DND-41 (cell line): ENCODE results near the gene TNFSF18.

Experiments used
- ATAC-seq: fragments of 200-7000 bp; cut with Tn5 transposase; 3 replicates; pipeline ENCODE4 v1.9.1; 2021; ENCODE audit warnings: low read depth; ENCODE audit not compliant: insufficient read depth
- DNase-seq: peaks from one replicate; pipeline ENCODE4 v3.0.0-alpha.2; 2020
- H2AFZ ChIP-seq: 2 replicates; pipeline ENCODE4 v1.6.0; 2012; ENCODE audit warnings: low read depth, low read length
- H3K27ac ChIP-seq: 2 replicates; pipeline ENCODE4 v1.5.1; 2012; ENCODE audit warnings: low read length, inconsistent platforms
- H3K27me3 ChIP-seq: fragments of 200-600 bp; sonication (generic); 2 replicates; pipeline ENCODE4 v1.6.0; 2012; ENCODE audit warnings: low read length, mild to moderate bottlenecking, inconsistent platforms; ENCODE audit not compliant: insufficient read depth, poor library complexity
- H3K36me3 ChIP-seq: 2 replicates; pipeline ENCODE4 v1.5.1; 2012; ENCODE audit warnings: low read length, inconsistent platforms; ENCODE audit not compliant: insufficient read depth
- H3K4me1 ChIP-seq: 2 replicates; pipeline ENCODE4 v1.5.1; 2012; ENCODE audit warnings: mild to moderate bottlenecking, low read length; ENCODE audit not compliant: insufficient read depth
- H3K4me2 ChIP-seq: 2 replicates; pipeline ENCODE4 v1.6.0; 2012; ENCODE audit warnings: mild to moderate bottlenecking, moderate library complexity, low read length, inconsistent platforms; ENCODE audit not compliant: insufficient read depth
- H3K4me3 ChIP-seq, 2 experiments: fragments of 200-600 bp in 1 of 2; shearing (Covaris generic) in 1 of 2; 2 replicates each; pipeline ENCODE4 v1.5.1; 2012 to 2016; ENCODE audit warnings: inconsistent platforms in 2 of 2, low read length in 2 of 2, mild to moderate bottlenecking in 2 of 2, low read depth in 1 of 2, moderate library complexity in 1 of 2
- H3K79me2 ChIP-seq: 2 replicates; pipeline ENCODE4 v1.6.0; 2012; ENCODE audit warnings: low read length, inconsistent platforms; ENCODE audit not compliant: insufficient read depth
- H3K9ac ChIP-seq: 2 replicates; pipeline ENCODE4 v1.6.0; 2012; ENCODE audit warnings: low read depth, mild to moderate bottlenecking, inconsistent platforms, low read length, moderate library complexity
- H3K9me3 ChIP-seq: 2 replicates; pipeline ENCODE4 v1.5.1; 2012; ENCODE audit warnings: low read length, moderate library complexity, mild to moderate bottlenecking, inconsistent platforms; ENCODE audit not compliant: insufficient read depth, severe bottlenecking
- H4K20me1 ChIP-seq: 2 replicates; pipeline ENCODE4 v1.6.0; 2012; ENCODE audit warnings: low read length; ENCODE audit not compliant: insufficient read depth
- CTCF ChIP-seq: IDR thresholded peaks from 2 replicates; pipeline ENCODE4 v1.5.1; 2012; ENCODE audit warnings: borderline replicate concordance, low read length, moderate library complexity, mild to moderate bottlenecking; ENCODE audit not compliant: poor library complexity, severe bottlenecking; ENCODE audit errors: extremely low read depth
- EZH2 ChIP-seq: IDR thresholded peaks from 3 replicates; pipeline ENCODE4 v1.6.1; 2012; ENCODE audit warnings: borderline replicate concordance, low read depth, mild to moderate bottlenecking, moderate library complexity, low read length, inconsistent platforms; ENCODE audit not compliant: severe bottlenecking

Gene TNFSF18

GRCh38 chr1:172997941-172998361, 52.8 kb downstream of the TNFSF18 start:
- Histone ChIP-seq H3K27ac (no peak overlapping the region), H4K20me1 (no peaks in the 10 kb centered on the region), H3K4me1 (no peaks in the 10 kb centered on the region), H3K9me3 (peaks cover 6% of the 10 kb centered on the region), H3K9ac (no peak overlapping the region), H3K36me3 (no peaks in the 10 kb centered on the region), H3K27me3 (no peaks in the 10 kb centered on the region), H3K4me2 (no peak overlapping the region), H3K79me2 (no peaks in the 10 kb centered on the region), H3K4me3 (no peak overlapping the region), H2AFZ (no peak overlapping the region)
- no peak for TF ChIP-seq EZH2
- no peak for TF ChIP-seq CTCF
- ATAC-seq (no peak), DNase-seq (no peak)

GRCh38 chr1:172993640-172994039, 57.1 kb downstream of the TNFSF18 start:
- H3K79me2 ChIP-seq, result no peaks in the 10 kb centered on the region
- H3K27me3 ChIP-seq, result no peaks in the 10 kb centered on the region
- ATAC-seq, result no peak
- no peak overlapping the region for H3K27ac ChIP-seq
- DNase-seq, result no peak
- H3K36me3 ChIP-seq, result no peaks in the 10 kb centered on the region
- H3K9me3 ChIP-seq, result peaks cover 6% of the 10 kb centered on the region
- no peak overlapping the region for H3K4me3 ChIP-seq
- H4K20me1 ChIP-seq, result no peaks in the 10 kb centered on the region
- H3K9ac ChIP-seq, result no peak overlapping the region
- no peaks in the 10 kb centered on the region for H3K4me1 ChIP-seq
- H2AFZ ChIP-seq, result no peak overlapping the region
- H3K4me2 ChIP-seq, result no peak overlapping the region
- TF ChIP-seq EZH2, result no peak
- no peak for TF ChIP-seq CTCF

- H3K4me1 ChIP-seq, result no peaks in the 10 kb centered on the region
- no peaks in the 10 kb centered on the region for H3K36me3 ChIP-seq
- H3K4me2 ChIP-seq, result no peak overlapping the region
- no peak overlapping the region for H2AFZ ChIP-seq
- DNase-seq (no peak), ATAC-seq (no peak)
- H3K9ac ChIP-seq, result no peak overlapping the region
- no peak overlapping the region for H3K27ac ChIP-seq
- H3K9me3 ChIP-seq, result peaks cover 6% of the 10 kb centered on the region
- no peaks in the 10 kb centered on the region for H4K20me1 ChIP-seq
- H3K4me3 ChIP-seq, result no peak overlapping the region
- H3K27me3 ChIP-seq, result no peaks in the 10 kb centered on the region
- H3K79me2 ChIP-seq, result no peaks in the 10 kb centered on the region
- TF ChIP-seq EZH2 (no peak), CTCF (no peak)
These were observed 58.9 kb downstream of the TNFSF18 start for GRCh38 chr1:172991674-172992400.
